GM19023 (cell line): Measurements from ENCODE around the gene DCAKD.
A peak's percentile ranks its signal among the peaks of the same experiment; 100 is the strongest.
"Not testable (repeated sequence)": the region's sequence is repeated elsewhere in the genome, so short reads cannot be mapped to it uniquely, and the experiment has no call there.

Experiments
- ATAC-seq: cut with Tn5 transposase; IDR thresholded peaks from one replicate; pipeline ENCODE4 v1.9.1; 2021; ENCODE audit warnings: mild to moderate bottlenecking, moderate library complexity; ENCODE audit not compliant: unreplicated experiment

Gene DCAKD

DNA sequence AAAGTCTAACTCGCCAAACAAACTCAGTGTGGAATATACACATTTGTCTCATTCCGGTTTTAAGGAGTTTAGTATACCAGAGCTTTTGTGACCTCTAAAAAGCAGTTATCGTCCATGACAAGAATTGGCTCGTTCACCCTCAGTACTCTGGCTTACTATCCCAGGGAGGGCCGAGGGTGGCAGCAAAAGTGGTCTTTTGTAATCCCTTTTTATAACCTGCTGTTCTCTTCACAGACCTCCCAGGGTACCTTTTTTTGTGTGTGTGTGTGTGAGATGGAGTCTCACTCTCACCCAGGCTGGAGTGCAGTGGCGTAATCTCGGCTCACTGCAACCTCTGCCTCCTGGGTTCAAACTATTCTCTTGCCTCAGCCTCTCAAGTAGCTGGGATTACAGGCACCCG, 18.6 kb upstream of the DCAKD start:
- ATAC-seq = no peak

DNA sequence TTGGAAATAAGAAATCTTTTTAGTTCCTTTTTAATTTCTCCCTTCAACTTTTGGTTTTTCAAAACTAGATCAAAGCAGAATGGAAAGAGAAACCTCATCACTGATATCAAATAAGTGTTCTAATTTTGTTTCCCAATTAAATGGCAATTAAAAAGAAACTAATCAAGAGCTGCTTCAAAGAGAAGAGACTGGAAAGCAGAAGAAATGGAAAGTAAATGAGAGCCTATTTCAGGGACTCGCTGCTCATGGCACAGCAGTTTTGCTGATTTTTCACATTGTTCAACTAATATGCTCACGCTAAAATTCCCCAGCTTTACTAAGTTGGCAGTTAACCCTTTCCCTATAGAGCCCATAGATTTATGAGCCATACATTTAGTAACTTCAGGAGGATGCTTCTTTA, 16.2 kb upstream of the DCAKD start:
- no peak for ATAC-seq

DNA sequence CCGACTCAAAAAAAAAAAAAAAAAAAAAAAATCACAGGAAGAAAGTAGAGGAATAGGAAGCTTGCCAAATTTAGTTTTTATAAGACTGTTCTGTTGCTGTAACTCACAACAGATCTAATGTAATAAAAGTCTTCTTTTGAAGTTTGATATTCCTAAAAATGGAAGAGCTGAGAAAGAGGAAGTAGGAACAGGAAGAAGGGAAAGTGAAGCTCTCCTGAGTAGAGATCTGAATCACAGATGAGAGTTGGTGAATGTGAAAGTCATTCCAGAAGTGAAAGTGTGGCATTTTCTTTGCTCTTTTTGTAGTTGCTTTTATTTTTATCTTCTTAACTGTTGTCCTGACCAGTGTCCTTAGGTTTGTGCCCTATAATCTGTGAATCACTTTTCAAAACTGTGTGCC, 11.8 kb upstream of the DCAKD start:
- no peak for ATAC-seq

DNA sequence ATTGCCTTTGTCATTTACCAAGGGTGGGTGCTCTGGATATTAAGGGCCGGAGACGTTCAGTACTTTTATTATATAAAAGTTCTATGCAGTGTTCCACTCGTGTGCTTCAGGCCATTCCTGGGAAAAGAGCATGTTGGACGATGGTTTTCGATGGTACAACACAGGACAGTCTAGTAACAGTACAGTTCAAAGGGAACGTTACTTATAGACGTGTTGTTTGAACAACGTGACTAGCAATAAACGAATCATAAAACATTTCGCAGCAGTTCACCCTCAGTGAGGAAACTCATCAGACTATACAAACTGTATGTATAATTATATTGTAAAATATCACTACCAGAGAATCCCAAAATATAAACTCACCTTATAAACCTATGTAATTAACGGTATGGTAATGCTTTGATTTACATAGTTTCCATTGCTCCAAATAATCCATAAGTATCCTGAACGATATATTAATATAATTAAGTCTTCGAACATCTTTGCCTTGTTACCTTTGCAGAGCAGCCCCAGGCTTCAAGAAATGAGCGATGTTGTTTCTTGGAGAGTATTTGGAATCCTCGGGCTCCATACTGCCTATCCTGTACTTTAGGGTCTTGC, 10.3 kb upstream of the DCAKD start:
- no peak for ATAC-seq

- ATAC-seq = peak; percentile 86
These were observed 9.6 kb upstream of the DCAKD start, which contains the start of gene NMT1 for GRCh38 chr17:45060797-45061605. Gene NMT1 (plus strand): TSS chr17:45061317. CDS start chr17:45061330, 13 bp downstream.

GRCh38 chr17:45060382-45060796, 9.0 kb upstream of the DCAKD start:
- ATAC-seq = peak; percentile 1

DNA sequence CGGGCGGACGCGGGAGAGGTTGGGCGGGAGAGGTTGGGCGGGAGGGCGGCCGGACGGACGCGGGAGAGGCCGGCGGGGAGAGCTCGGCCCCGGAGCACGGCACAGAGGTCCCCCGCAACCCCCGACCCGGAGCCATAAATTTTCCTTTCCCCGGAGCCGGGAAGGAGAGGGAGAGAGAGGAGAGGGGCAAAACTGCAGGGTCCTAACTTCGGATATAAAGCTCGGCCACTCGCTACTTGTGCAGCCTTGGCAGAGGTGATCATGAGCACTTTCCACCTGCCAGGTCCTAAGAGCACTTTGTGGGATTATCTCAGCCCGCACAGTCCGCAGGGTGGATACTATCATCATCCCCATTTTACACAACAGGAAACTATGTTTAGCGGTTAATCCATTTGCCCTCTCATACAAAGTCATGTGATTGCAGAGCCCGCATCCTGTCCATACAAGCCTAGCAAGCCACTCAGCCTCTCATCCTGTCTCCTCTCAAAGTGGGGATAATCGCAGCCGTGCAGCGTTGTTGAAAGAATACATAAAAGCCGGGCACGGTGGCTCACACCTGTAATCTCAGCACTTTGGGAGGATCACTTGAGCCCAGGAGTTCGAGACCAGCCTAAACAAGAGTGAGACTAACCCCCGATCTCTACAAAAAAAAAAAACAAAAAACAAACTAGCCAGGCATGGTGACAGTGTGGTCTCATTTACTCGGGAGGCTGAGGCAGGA, 780 bp upstream of the DCAKD start:
- ATAC-seq = no peak

DNA sequence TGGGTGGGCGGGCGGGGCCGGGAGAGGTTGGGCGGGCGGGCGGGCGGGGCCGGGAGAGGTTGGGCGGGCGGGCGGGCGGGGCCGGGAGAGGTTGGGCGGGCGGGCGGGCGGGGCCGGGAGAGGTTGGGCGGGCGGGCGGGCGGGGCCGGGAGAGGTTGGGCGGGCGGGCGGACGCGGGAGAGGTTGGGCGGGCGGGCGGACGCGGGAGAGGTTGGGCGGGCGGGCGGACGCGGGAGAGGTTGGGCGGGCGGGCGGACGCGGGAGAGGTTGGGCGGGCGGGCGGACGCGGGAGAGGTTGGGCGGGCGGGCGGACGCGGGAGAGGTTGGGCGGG, 254 bp upstream of the DCAKD start:
- ATAC-seq = not testable (repeated sequence)

GRCh38 chr17:45050481-45051059, 862 bp downstream of the DCAKD start:
- no peak for ATAC-seq

- no peak for ATAC-seq
These were observed 2.5 kb downstream of the DCAKD start for GRCh38 chr17:45048795-45049563.

- ATAC-seq = no peak
These were observed 4.8 kb downstream of the DCAKD start for GRCh38 chr17:45046537-45047125.

- ATAC-seq = no peak
These were observed 7.5 kb downstream of the DCAKD start for GRCh38 chr17:45043813-45044540.

- ATAC-seq = no peak
These were observed 8.9 kb downstream of the DCAKD start for GRCh38 chr17:45042346-45043120.

- no peak for ATAC-seq
These were observed 11.0 kb downstream of the DCAKD start for GRCh38 chr17:45040459-45040858.

- no peak for ATAC-seq
These were observed 12.5 kb downstream of the DCAKD start for GRCh38 chr17:45038728-45039634.

- no peak for ATAC-seq
These were observed 14.7 kb downstream of the DCAKD start for GRCh38 chr17:45036691-45037090.

- ATAC-seq = no peak
These were observed 15.6 kb downstream of the DCAKD start for GRCh38 chr17:45035848-45036247.

DNA sequence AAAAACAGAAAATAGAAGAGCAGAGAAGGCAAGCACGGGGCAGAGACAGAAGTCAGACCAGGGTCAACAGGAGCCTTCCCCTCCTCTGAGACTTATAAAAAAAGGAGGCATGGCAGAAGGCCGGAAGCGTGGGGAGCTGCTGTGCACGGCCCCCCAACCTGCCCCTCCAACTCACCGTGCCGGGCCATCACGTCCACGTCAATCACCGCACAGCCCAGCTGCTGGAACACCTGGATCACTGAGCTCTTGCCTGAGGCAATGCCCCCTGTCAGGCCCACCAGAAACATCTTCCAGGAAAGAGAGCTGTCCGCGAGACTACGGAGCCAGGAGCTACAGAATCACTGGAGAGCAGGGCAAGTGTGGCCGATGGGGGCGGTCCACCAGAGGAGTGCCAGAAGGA, 16.8 kb downstream of the DCAKD start:
- ATAC-seq = no peak
